DOHH2 (cell line): Measurements from ENCODE around the gene UBE2D2.
A peak's percentile ranks its signal among the peaks of the same experiment; 100 is the strongest.
"Not testable (repeated sequence)": the region's sequence is repeated elsewhere in the genome, so short reads cannot be mapped to it uniquely, and the experiment has no call there.

Experiments
- H3F3A ChIP-seq: fragments of 200-600 bp; sonication (generic), shearing (Covaris generic); 2 replicates; pipeline ENCODE4 v1.6.0; 2016; ENCODE audit warnings: antibody characterized with exemption, mild to moderate bottlenecking; ENCODE audit not compliant: control insufficient read depth, insufficient read depth
- H3K27ac ChIP-seq: fragments of 200-600 bp; sonication (generic); 2 replicates; pipeline ENCODE4 v1.5.1; 2014; ENCODE audit warnings: low read depth, mild to moderate bottlenecking, low read length, moderate library complexity
- H3K27me3 ChIP-seq: fragments of 200-600 bp; sonication (generic); 2 replicates; pipeline ENCODE4 v1.6.1; 2014; ENCODE audit warnings: mild to moderate bottlenecking, low read length, mixed read lengths; ENCODE audit not compliant: control insufficient read depth
- H3K36me3 ChIP-seq: fragments of 200-600 bp; sonication (generic); 2 replicates; pipeline ENCODE4 v1.6.1; 2014; ENCODE audit warnings: mild to moderate bottlenecking, low read length, moderate library complexity, mixed read lengths; ENCODE audit not compliant: control insufficient read depth
- H3K4me1 ChIP-seq: fragments of 200-600 bp; sonication (generic); 2 replicates; pipeline ENCODE4 v1.6.1; 2014; ENCODE audit warnings: mild to moderate bottlenecking, low read length, mixed read lengths; ENCODE audit not compliant: control insufficient read depth
- H3K4me2 ChIP-seq: fragments of 200-600 bp; sonication (generic); 2 replicates; pipeline ENCODE4 v1.6.0; 2014; ENCODE audit warnings: mild to moderate bottlenecking, low read length, moderate library complexity
- H3K4me3 ChIP-seq: fragments of 200-600 bp; sonication (generic); 2 replicates; pipeline ENCODE4 v1.5.1; 2014; ENCODE audit warnings: mild to moderate bottlenecking, low read length, mixed read lengths
- H3K79me2 ChIP-seq: fragments of 200-600 bp; sonication (generic); 2 replicates; pipeline ENCODE4 v1.6.1; 2014; ENCODE audit warnings: mild to moderate bottlenecking, low read length, mixed read lengths; ENCODE audit not compliant: control insufficient read depth
- H3K9me2 ChIP-seq: fragments of 200-600 bp; sonication (generic); replicated peaks from 2 replicates; pipeline ENCODE4 v1.6.1; 2014; ENCODE audit warnings: mild to moderate bottlenecking, low read length, mixed read lengths; ENCODE audit not compliant: control insufficient read depth
- H3K9me3 ChIP-seq: fragments of 200-600 bp; sonication (generic); 2 replicates; pipeline ENCODE4 v1.6.1; 2014; ENCODE audit warnings: antibody characterized with exemption, low read length, mixed read lengths; ENCODE audit not compliant: control insufficient read depth, insufficient read depth
- H4K20me1 ChIP-seq: fragments of 200-600 bp; sonication (generic); 2 replicates; pipeline ENCODE4 v1.6.0; 2014; ENCODE audit warnings: low read depth, mild to moderate bottlenecking, antibody characterized with exemption, low read length, moderate library complexity; ENCODE audit not compliant: control insufficient read depth, insufficient read depth
- EZH2phosphoT487 ChIP-seq: fragments of 200-600 bp; sonication (generic); IDR thresholded peaks from 2 replicates; pipeline ENCODE4 v1.6.1; 2017; ENCODE audit warnings: borderline replicate concordance, mild to moderate bottlenecking, antibody characterized with exemption, low read length, moderate library complexity, mixed read lengths
- TF ChIP-seq, protein P1 (sequence below): fragments of 200-600 bp; sonication (generic); IDR thresholded peaks from one replicate; pipeline ENCODE4 v1.5.1; 2014; ENCODE audit warnings: antibody characterized with exemption, mild to moderate bottlenecking, low read depth, low read length; ENCODE audit not compliant: poor library complexity, severe bottlenecking

The UBE2D2 gene

DNA sequence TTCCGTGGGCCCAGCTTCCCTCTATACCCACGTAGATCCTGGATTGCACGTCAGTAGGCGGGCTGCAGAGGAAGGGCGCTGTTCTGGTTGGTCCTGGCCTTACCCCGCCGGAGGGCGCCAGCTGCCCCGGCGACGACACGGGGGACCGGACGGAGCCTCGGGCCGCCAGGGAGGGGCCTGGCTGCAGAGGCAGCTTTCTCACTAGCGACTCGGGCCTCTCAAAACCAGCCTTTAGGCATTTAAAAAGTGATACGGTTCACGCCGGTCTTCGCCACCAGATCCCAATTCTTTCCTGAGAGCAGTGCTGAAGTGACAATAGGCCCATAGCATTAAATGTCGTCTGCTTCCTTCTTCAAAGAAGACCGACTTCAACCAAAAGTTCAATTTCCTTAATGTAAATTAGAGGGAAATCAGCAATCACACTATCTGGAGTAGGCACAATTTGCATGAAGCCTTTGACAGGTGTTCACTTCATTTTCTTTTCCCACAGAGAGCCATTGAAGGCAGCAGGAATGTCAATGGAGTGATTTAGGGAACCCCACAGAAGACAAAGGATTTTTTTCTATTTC, 17.6 kb upstream of the UBE2D2 start:
- TF ChIP-seq EZH2phosphoT487, result no peak
- TF ChIP-seq, protein P1, sequence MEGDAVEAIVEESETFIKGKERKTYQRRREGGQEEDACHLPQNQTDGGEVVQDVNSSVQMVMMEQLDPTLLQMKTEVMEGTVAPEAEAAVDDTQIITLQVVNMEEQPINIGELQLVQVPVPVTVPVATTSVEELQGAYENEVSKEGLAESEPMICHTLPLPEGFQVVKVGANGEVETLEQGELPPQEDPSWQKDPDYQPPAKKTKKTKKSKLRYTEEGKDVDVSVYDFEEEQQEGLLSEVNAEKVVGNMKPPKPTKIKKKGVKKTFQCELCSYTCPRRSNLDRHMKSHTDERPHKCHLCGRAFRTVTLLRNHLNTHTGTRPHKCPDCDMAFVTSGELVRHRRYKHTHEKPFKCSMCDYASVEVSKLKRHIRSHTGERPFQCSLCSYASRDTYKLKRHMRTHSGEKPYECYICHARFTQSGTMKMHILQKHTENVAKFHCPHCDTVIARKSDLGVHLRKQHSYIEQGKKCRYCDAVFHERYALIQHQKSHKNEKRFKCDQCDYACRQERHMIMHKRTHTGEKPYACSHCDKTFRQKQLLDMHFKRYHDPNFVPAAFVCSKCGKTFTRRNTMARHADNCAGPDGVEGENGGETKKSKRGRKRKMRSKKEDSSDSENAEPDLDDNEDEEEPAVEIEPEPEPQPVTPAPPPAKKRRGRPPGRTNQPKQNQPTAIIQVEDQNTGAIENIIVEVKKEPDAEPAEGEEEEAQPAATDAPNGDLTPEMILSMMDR, result peak; percentile 72
- Histone ChIP-seq H3K79me2 (no peaks in the 10 kb centered on the region), H3K9me3 (no peaks in the 10 kb centered on the region), H4K20me1 (no peaks in the 10 kb centered on the region), H3F3A (peaks cover 7% of the 10 kb centered on the region), H3K4me2 (peak overlapping the region; percentile 59), H3K36me3 (no peaks in the 10 kb centered on the region), H3K27ac (peak overlapping the region; percentile 73), H3K9me2 (no peaks in the 10 kb centered on the region), H3K4me3 (peak overlapping the region; percentile 62), H3K27me3 (no peaks in the 10 kb centered on the region), H3K4me1 (peaks cover 52% of the 10 kb centered on the region)

DNA sequence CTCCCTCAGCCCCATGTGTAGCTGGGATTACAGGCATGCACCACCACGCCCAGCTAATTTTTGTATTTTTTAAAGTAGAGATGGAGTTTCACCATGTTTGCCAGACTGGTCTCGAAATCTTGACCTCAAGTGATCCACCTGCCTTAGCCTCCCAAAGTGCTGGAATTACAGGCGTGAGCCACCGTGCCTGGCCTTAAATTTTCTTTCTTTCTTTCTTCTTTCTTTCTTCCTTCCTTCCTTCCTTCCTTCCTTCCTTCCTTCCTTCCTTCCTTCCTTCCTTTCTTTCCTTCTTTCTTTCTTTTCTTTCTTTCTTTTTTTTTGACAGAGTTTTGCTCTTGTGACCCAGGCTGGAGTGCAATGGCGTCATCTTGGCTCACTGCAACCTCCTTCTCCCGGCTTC, 14.5 kb upstream of the UBE2D2 start:
- not testable (repeated sequence) for H3K27me3 ChIP-seq, H3K9me2 ChIP-seq, H4K20me1 ChIP-seq, H3K9me3 ChIP-seq, H3K36me3 ChIP-seq, H3K79me2 ChIP-seq
- Histone ChIP-seq H3K27ac (peak overlapping the region; percentile 70), H3K4me3 (peak overlapping the region; percentile 63), H3K4me1 (peaks cover 55% of the 10 kb centered on the region), H3F3A (peaks cover 16% of the 10 kb centered on the region), H3K4me2 (peak overlapping the region; percentile 74)

DNA sequence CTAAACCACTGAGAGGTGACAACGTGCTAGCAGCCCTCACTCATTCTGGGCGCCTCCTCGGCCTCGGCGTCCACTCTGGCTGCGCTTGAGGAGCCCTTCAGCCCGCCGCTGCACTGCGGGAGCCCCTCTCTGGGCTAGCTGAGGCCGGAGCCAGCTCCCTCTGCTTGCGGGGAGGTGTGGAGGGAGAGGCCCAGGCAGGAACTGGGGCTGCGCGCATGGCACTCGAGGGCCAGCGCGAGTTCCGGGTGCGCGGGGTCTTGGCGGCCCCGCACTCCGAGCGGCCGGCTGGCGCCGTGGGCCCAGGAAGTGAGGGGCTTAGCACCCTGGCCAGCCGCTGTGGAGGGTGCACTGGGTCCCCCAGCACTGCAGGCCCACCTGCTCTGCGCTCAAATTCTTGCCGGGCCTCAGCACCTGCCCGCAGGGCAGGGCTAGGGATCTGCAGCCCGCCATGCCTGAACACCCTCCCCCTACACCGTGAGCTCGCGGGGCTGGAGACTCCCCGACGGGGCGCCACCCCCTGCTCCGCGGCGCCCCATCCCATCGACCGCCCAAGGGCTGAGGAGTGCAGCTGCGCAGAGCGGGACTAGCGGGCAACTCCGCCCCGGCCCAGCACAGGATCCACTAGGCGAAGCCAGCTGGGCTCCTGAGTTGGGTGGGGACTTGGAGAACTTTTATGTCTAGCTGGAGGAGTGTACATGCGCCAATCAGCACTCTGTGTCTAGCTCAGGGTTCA, 11.8 kb upstream of the UBE2D2 start:
- H3K36me3 ChIP-seq, result no peaks in the 10 kb centered on the region
- TF ChIP-seq, protein P1, result no peak
- no peak for TF ChIP-seq EZH2phosphoT487

DNA sequence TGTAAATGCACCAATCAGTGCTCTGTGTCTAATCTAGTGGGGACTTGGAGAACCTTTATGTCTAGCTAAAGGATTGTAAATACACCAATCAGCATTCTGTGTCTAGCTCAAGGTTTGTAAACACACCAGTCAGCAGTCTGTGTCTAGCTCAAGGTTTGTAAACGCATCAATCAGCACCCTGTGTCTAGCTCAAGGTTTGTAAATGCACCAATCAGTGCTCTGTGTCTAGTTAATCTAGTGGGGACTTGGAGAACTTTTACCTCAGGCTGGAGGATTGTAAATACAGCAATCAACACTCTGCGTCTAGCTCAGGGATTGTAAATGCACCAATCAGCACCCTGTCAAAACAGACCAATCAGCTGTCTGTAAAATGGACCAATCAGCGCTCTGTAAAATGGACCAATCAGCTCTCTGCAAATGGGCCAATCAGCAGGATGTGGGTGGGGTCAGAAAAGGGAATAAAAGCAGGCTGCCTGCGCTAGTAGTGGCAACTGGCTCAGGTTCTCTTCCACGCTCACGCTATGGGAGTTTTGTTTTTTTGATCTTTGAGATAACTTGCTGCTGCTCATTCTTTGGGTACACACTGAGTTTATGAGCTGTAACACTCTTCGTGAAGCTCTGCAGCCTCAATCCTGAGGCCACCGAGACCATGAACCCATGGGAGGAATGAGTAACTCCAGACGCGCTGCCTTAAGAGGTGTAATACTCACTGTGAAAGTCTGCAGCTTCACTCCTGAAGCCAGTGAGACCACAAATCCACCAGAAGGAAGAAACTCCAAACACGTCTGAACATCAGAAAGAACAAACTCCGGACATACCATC, 10.9 kb upstream of the UBE2D2 start:
- H3K27me3 ChIP-seq, H3K27ac ChIP-seq, H3K79me2 ChIP-seq, H3K4me2 ChIP-seq, H3K36me3 ChIP-seq, H3K4me3 ChIP-seq, H4K20me1 ChIP-seq, H3K9me3 ChIP-seq, H3K9me2 ChIP-seq: not testable (repeated sequence)
- Histone ChIP-seq H3K4me1 (peaks cover 38% of the 10 kb centered on the region), H3F3A (peaks cover 13% of the 10 kb centered on the region)

More for the DNA sequence above, 11.8 kb upstream of the UBE2D2 start:
- H3K27ac ChIP-seq, result no peak overlapping the region
- no peaks in the 10 kb centered on the region for H3K27me3 ChIP-seq
- H4K20me1 ChIP-seq, result no peaks in the 10 kb centered on the region
- H3K4me3 ChIP-seq, result no peak overlapping the region
- H3K9me3 ChIP-seq, result peaks cover 7% of the 10 kb centered on the region
- H3K4me1 ChIP-seq, result peaks cover 39% of the 10 kb centered on the region
- H3K4me2 ChIP-seq, result no peak overlapping the region
- peaks cover 13% of the 10 kb centered on the region for H3F3A ChIP-seq
- no peaks in the 10 kb centered on the region for H3K9me2 ChIP-seq
- H3K79me2 ChIP-seq, result no peaks in the 10 kb centered on the region
